ENCODE data around the gene KREMEN1.

- TF ChIP-seq GATA3 (IDR thresholded peaks at IDR 0.05; ENCODE audit: low read depth, low read length) (no peak), GATA2 (IDR thresholded peaks at IDR 0.05; ENCODE audit: low read depth, low read length) (no peak)
These were observed 16.0 kb downstream of the KREMEN1 start for GRCh38 chr22:29088809-29089208.

All from SH-SY5Y (cell line).